ENCODE data around the gene CHKA.

DNA sequence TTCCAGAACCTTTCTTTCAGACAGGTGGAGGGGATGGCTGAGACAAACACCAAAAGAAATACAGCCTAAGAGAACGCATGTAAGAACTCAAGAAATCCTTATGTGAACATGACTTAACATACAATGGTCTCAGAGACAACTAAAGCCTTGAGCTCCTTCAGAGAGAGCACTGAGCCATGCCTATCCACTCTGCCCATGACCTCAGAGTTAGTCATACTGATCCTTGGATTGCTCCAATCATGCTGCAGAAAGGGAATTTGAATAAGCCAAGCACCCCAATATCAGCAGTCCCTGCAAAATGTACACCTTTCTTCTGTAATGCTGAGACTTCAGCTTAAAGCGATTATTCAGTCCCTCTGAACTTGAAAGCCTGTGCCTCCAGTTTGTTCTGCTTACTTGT lies 43.2 kb upstream of the CHKA start:
- no peak for TF ChIP-seq POLR2A (IDR thresholded peaks at IDR 0.05; ENCODE audit: low read length)
- TF ChIP-seq GATA1 (IDR thresholded peaks at IDR 0.05; ENCODE audit: low read depth, low read length), result no peak
